ENCODE results near the gene BAZ2B.

- TF ChIP-seq CTCF (IDR thresholded peaks at IDR 0.05) (no peak), POLR2A (IDR thresholded peaks at IDR 0.05) (no peak)
Observed at GRCh38 chr2:159613091-159613490, 3.3 kb downstream of the BAZ2B start.

Measured in lower leg skin (tissue), 3 donors.